Spinal cord (tissue), 10 donors: ENCODE results near the gene MGAT5. TPM values are rescaled to one million over a fixed set of nuclear protein-coding genes. Genes with fewer than 3 reads are reported as not detected.
A peak's percentile ranks its signal among the peaks of the same experiment; 100 is the strongest.

Source experiments
- DNase-seq, 6 donors: peaks; one replicate each; pipeline versions ENCODE4 v3.0.0 to v3.0.0-alpha.2; 2013 to 2015; ENCODE audit warnings: low spot score in 6 of 6, low read depth in 4 of 6
- H3K27ac ChIP-seq: one replicate; pipeline ENCODE4 v1.5.1; 2013; ENCODE audit warnings: low read depth, low read length, control low read depth
- H3K27me3 ChIP-seq: one replicate; pipeline ENCODE4 v1.6.1; 2013; ENCODE audit warnings: low read length; ENCODE audit not compliant: control insufficient read depth, insufficient read depth
- H3K36me3 ChIP-seq: one replicate; pipeline ENCODE4 v1.6.1; 2013; ENCODE audit warnings: low read length; ENCODE audit not compliant: control insufficient read depth, insufficient read depth
- H3K4me1 ChIP-seq: one replicate; pipeline ENCODE4 v1.6.1; 2013; ENCODE audit warnings: low read length; ENCODE audit not compliant: control insufficient read depth, insufficient read depth
- H3K4me3 ChIP-seq: one replicate; pipeline ENCODE4 v1.5.1; 2013; ENCODE audit warnings: low read depth, low read length, control low read depth
- H3K9me3 ChIP-seq: one replicate; pipeline ENCODE4 v1.6.1; 2013; ENCODE audit warnings: low read length; ENCODE audit not compliant: control insufficient read depth, insufficient read depth
- WGBS: methylation state at CpG from one replicate; pipeline ENCODE4 v1.1.5; 2013; ENCODE audit warnings: missing lambda C conversion rate; ENCODE audit not compliant: insufficient coverage; 5-methylcytosine and 5-hydroxymethylcytosine counted together
- polyA plus RNA-seq, 2 donors: library from polyadenylated mRNA; unstranded; fragments of 120-200 nt; gene quantifications; one replicate each; pipeline ENCODE4 v1.2.1, GENCODE V29; 2013; ENCODE audit not compliant: insufficient read length in 2 of 2
- total RNA-seq, 2 donors: library from RNA; depleted of rRNA in 1 of 2; stranded (reverse); fragments of 120-200 nt in 1 of 2; fragments of >200 nt in 1 of 2; gene quantifications; one replicate each; pipeline versions ENCODE4 v1.2.3 to v1.2.4, GENCODE V29; 2013 to 2014
- donor health status: healthy.

Gene MGAT5
- total and polyA plus RNA-seq, 4 donors, result 45.8 to 76.6 (median 48.3) TPM

DNA sequence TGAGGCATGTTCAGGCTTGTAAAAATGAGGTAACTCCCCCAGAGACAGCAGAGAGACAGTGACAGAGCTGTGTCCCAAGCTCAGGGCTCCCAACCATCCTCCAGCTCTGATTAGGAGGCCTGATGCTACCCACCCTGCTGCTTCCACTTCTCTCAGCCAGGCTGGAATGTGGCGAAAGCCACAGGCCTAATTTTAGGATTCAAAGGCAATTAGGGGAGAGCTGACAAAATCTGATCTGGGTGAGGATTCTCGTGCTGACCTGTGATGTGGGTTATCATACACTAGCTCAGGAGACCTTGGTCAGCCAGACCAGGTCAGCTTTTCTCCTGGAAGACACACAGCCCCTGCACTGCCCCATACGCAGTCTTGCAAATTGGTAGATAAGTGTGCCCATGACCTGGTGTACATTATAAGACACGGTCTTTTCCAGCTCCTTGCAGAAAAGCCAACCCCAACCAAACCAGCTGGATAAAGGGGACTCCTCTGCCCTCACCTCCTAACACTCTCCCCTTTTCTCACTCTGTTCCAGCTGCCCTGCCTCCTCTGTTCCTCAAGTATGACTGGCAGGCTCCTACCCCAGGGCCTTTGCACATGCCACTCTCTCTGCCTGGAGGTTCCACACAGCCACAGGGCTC is 225.9 kb downstream of the MGAT5 start:
- H3K27me3 ChIP-seq, result no peaks in the 10 kb centered on the region
- 92% methylated on average over 4 of the region's 4 CpGs for WGBS
- DNase-seq, result no peak
- no peaks in the 10 kb centered on the region for H3K36me3 ChIP-seq
- no peak overlapping the region for H3K4me3 ChIP-seq
- no peaks in the 10 kb centered on the region for H3K4me1 ChIP-seq
- no peak overlapping the region for H3K27ac ChIP-seq
- H3K9me3 ChIP-seq, result no peaks in the 10 kb centered on the region

GRCh38 chr2:134482131-134482723 is 228.4 kb downstream of the MGAT5 start:
- 86% methylated on average over 1 of the region's 6 CpGs for WGBS
- Histone ChIP-seq H3K4me3 (no peak overlapping the region), H3K36me3 (no peaks in the 10 kb centered on the region), H3K9me3 (no peaks in the 10 kb centered on the region), H3K4me1 (no peaks in the 10 kb centered on the region), H3K27me3 (no peaks in the 10 kb centered on the region), H3K27ac (no peak overlapping the region)
- DNase-seq, result peak in 1 of 6 donors; percentile 59

DNA sequence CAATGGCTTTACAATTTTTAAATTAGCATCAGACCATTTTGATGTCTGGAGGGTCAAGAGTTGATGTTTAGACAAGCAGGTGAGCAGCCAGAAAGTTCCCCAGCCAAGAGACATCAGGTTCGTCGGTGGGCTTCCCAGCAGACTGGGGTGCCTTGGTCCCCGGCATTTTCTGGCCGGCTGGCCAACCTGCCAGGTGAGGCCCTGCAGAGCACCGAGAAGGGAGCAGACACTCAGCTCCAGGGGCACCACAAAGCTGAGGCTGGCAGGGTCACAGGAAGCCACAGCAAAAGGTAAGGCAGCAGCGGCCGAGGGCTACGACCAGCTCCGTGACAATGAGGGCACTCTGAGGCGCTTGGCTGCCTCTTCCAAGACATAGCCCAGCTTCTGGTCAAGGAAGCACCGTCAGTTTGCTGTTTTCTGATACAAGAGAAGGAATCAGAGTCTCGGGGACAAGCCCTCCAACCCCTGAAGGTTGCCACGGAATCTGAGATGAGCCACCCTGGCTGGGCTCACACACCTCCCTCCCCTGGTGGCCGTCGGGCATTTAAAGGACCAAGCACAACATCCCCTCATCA is 229.0 kb downstream of the MGAT5 start:
- 87% methylated on average over 14 of the region's 15 CpGs for WGBS
- H3K36me3 ChIP-seq, result no peaks in the 10 kb centered on the region

GRCh38 chr2:134489732-134490384 is 236.0 kb downstream of the MGAT5 start:
- no peaks in the 10 kb centered on the region for H3K36me3 ChIP-seq
- DNase-seq, result no peak
- H3K27me3 ChIP-seq, result no peaks in the 10 kb centered on the region
- no peaks in the 10 kb centered on the region for H3K4me1 ChIP-seq
- no peaks in the 10 kb centered on the region for H3K9me3 ChIP-seq
- no peak overlapping the region for H3K4me3 ChIP-seq
- H3K27ac ChIP-seq, result no peak overlapping the region
- WGBS, result 94% methylated on average over 6 of the region's 11 CpGs

More for the DNA sequence above, 229.0 kb downstream of the MGAT5 start:
- H3K4me1 ChIP-seq, result no peaks in the 10 kb centered on the region
- no peak for DNase-seq
- H3K4me3 ChIP-seq, result no peak overlapping the region
- no peaks in the 10 kb centered on the region for H3K27me3 ChIP-seq
- no peaks in the 10 kb centered on the region for H3K9me3 ChIP-seq
- H3K27ac ChIP-seq, result no peak overlapping the region

- H3K36me3 ChIP-seq, result no peaks in the 10 kb centered on the region
- WGBS, result no CpG with 5 or more reads among the region's 4 CpGs
- no peaks in the 10 kb centered on the region for H3K9me3 ChIP-seq
- H3K27me3 ChIP-seq, result no peaks in the 10 kb centered on the region
- no peak overlapping the region for H3K4me3 ChIP-seq
- no peaks in the 10 kb centered on the region for H3K4me1 ChIP-seq
- DNase-seq, result no peak
- no peak overlapping the region for H3K27ac ChIP-seq
Observed at GRCh38 chr2:134490559-134490958, 236.7 kb downstream of the MGAT5 start.

GRCh38 chr2:134491022-134491421 is 237.2 kb downstream of the MGAT5 start:
- Histone ChIP-seq H3K27me3 (no peaks in the 10 kb centered on the region), H3K36me3 (no peaks in the 10 kb centered on the region), H3K4me1 (no peaks in the 10 kb centered on the region), H3K27ac (no peak overlapping the region), H3K4me3 (no peak overlapping the region), H3K9me3 (no peaks in the 10 kb centered on the region)
- 90% methylated on average over 2 of the region's 4 CpGs for WGBS
- no peak for DNase-seq

DNA sequence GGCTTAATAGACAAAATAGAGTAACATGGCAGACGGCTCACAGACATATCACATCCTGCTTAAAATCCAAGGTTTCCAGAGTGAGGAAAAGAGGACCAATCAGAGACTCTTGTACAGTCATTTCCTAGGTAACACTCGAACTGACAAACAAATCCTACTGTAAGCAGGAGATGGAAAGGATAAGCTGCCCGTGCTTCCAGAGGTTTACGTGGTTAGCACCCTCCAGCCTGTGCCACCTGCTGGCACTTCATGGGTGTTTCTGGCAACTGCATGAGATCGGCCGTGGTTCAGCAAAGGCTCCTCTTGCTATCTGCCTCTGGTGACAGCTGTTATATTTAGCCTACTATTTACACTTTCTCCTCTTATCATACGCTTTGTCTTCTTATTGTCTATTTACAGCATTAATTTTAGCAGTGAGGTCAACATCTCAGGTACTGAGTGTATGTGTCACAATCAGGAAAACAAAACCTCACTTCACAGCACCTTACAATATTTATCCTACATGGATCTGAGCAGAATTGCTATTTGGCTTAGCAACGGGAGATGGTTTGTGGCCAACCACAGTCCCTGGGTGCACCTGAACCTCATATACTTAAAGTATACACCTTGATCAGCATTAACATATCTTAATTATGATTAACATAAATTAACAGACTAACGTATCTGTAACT is 238.0 kb downstream of the MGAT5 start:
- 51% methylated on average over 4 of the region's 9 CpGs for WGBS
- Histone ChIP-seq H3K27ac (no peak overlapping the region), H3K4me3 (no peak overlapping the region), H3K36me3 (no peaks in the 10 kb centered on the region), H3K27me3 (no peaks in the 10 kb centered on the region), H3K4me1 (no peaks in the 10 kb centered on the region), H3K9me3 (no peaks in the 10 kb centered on the region)
- peak in 2 of 6 donors; percentile 20 to 62 for DNase-seq

DNA sequence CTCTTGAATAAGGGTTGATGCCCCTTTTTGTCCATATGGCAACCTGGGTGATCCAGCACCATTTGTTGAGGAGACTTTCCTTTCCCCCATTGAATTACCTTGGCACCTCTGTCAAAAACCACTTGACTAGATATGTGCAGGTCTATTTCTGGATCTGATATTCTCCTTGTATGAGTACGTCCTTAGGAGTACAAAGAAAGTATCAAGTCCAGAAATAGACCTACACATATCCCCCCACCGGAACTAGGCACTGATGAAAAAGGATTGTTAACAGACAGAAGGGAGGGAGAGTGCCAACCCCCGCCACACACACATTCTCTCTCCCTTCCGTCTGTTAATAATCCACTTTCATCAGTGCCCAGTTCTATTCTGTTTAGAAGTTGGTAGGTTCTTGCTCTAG is 239.9 kb downstream of the MGAT5 start:
- no peak for DNase-seq
- no peak overlapping the region for H3K4me3 ChIP-seq
- no CpG with 5 or more reads among the region's 4 CpGs for WGBS
- no peaks in the 10 kb centered on the region for H3K9me3 ChIP-seq
- H3K36me3 ChIP-seq, result no peaks in the 10 kb centered on the region
- no peaks in the 10 kb centered on the region for H3K27me3 ChIP-seq
- no peaks in the 10 kb centered on the region for H3K4me1 ChIP-seq
- no peak overlapping the region for H3K27ac ChIP-seq

GRCh38 chr2:134498654-134499053 is 244.8 kb downstream of the MGAT5 start:
- DNase-seq, result no peak
- Histone ChIP-seq H3K4me1 (peaks cover 4% of the 10 kb centered on the region), H3K27me3 (peaks cover 2% of the 10 kb centered on the region), H3K27ac (no peak overlapping the region), H3K4me3 (no peak overlapping the region), H3K36me3 (no peaks in the 10 kb centered on the region), H3K9me3 (no peaks in the 10 kb centered on the region)
- 89% methylated on average over 5 of the region's 7 CpGs for whole genome bisulfite sequencing
